HG03196 (cell line): ENCODE data around the gene CABYR.

Source experiments
- ATAC-seq: cut with Tn5 transposase; IDR thresholded peaks from one replicate; pipeline ENCODE4 v1.9.1; 2021; ENCODE audit not compliant: unreplicated experiment

CABYR gene

GRCh38 chr18:24138789-24139616, at the start of gene CABYR:
Gene CABYR (plus strand): TSS chr18:24139062. CDS start chr18:24143115, 4,053 bp downstream.
- peak; percentile 79 for ATAC-seq

GRCh38 chr18:24089076-24089475, 49.8 kb upstream of the CABYR start:
- ATAC-seq = no peak

- ATAC-seq = no peak
Measured at GRCh38 chr18:24089515-24090337, 49.1 kb upstream of the CABYR start.

- ATAC-seq = no peak
Measured at GRCh38 chr18:24090876-24091275, 48.0 kb upstream of the CABYR start.

- no peak for ATAC-seq
Measured at GRCh38 chr18:24094561-24094960, 44.3 kb upstream of the CABYR start.

GRCh38 chr18:24095976-24096375, 42.9 kb upstream of the CABYR start:
- ATAC-seq = no peak

- no peak for ATAC-seq
Measured at GRCh38 chr18:24103320-24104021, 35.4 kb upstream of the CABYR start.

GRCh38 chr18:24104486-24104885, 34.4 kb upstream of the CABYR start:
- ATAC-seq = no peak

GRCh38 chr18:24108641-24109040, 30.2 kb upstream of the CABYR start:
- no peak for ATAC-seq

- ATAC-seq = no peak
Measured at GRCh38 chr18:24111936-24112335, 26.9 kb upstream of the CABYR start.

GRCh38 chr18:24112464-24112863, 26.4 kb upstream of the CABYR start:
- ATAC-seq = no peak

- no peak for ATAC-seq
Measured at GRCh38 chr18:24112874-24113615, 25.8 kb upstream of the CABYR start.

GRCh38 chr18:24114924-24115549, 23.8 kb upstream of the CABYR start:
- ATAC-seq = no peak

GRCh38 chr18:24115628-24116027, 23.2 kb upstream of the CABYR start:
- ATAC-seq = no peak

GRCh38 chr18:24118750-24119577, 19.9 kb upstream of the CABYR start:
- peak; percentile 68 for ATAC-seq

- ATAC-seq = no peak
Measured at GRCh38 chr18:24120676-24121075, 18.2 kb upstream of the CABYR start.

- no peak for ATAC-seq
Measured at GRCh38 chr18:24121625-24122024, 17.2 kb upstream of the CABYR start.

GRCh38 chr18:24126155-24126961, 12.5 kb upstream of the CABYR start:
- no peak for ATAC-seq

GRCh38 chr18:24127735-24128134, 11.1 kb upstream of the CABYR start:
- ATAC-seq = no peak
